GM19328 (cell line): ENCODE measurements around the gene PIP5K1B.

Experiments used
- ATAC-seq: cut with Tn5 transposase; IDR thresholded peaks from one replicate; pipeline ENCODE4 v1.9.1; 2021; ENCODE audit warnings: mild to moderate bottlenecking, moderate library complexity; ENCODE audit not compliant: unreplicated experiment

PIP5K1B gene

DNA sequence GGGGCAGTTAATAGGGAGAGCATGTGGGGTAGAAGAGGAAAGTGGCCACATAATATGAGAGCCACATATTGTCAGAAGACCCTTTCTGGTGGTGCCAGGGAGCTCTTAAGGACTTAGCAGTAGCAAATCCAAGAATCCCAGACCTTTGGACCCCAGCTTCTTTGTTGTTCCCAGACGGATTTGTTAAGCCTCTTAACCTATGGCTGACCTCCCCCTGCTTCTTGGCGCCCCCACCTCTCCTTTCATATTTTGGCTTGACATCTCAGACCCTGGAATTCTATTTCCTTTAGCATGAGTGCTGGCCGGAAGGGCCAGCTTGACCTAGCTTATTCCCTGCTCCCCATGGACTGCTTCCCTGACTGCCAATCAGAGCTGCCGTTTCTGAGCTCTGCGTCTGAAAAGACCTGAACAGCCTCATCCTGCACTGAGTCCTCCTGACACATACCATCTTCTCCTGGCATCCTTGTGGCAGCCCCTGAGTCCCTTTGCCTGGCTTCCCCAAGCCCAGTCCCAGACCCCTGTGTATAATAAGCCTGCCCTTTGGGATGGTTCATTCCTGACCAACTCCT lies 192.6 kb downstream of the PIP5K1B start:
- no peak for ATAC-seq

DNA sequence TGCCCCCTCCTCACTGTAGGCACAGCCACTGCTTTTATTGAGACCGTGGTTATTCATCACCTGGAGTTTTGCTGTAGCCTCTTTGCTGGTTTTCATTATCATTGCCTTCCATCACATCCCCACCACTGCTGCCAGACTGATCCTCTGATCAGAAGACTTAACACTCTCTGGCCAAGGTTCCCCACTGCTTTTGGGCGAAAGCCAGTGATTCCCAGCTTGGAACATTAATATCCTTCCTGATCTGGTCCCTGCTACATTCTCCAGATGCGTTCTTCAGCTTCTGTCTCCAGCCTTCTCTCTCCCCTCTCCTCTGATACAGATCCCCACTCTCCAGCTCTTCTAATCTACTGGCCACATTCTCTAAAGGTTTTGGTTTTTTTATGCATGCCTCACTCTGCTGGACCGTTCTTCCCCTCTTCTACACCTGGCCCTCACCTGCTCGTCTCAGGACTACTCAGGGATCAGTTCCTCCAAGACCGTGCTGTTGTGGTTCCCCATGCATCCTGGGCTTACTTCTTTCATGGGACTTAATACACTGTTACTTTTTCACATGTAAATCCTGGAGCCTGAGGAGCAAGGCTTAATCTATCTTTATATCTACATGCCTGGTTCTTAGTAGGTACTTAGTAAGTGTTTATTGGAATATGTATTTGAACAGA lies 193.9 kb downstream of the PIP5K1B start:
- no peak for ATAC-seq

DNA sequence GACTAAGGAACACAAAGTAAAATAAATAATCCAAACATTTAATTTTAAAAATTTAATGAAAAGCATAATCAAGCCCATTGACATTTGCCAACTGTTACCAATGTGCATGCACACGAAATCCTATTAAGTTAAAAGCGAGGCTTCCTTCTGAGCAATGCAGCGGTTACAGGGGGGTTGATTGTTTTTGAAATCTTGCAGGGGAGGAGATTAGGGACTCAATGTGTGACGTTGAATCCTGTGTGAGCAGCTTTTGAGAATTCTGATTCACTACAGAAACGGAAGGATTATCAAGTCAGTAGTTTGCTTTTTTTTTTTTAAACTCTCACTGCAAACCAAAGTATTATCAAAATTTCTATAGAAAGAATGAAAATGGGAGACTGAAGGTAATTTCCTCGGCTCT lies 199.4 kb downstream of the PIP5K1B start:
- ATAC-seq, result no peak

DNA sequence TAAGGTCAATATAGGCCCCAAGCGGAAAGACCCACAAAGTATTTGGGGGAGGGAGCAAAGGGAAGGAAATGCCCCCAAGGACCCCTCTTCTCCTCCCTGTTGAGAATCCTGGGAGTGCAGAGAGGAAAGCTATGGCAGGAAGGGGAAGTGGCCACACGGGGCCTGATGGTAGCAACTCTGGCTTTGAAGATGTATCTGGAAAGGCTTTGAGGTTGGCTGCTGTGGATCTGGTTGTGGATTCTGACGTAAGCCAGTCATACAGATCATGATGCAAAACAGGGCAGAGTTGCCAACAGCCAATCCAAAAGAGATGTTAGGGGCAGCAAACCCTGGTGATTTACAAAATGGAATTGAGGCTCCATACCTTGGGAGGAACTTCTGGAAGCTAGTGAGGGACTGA lies 200.1 kb downstream of the PIP5K1B start:
- no peak for ATAC-seq

DNA sequence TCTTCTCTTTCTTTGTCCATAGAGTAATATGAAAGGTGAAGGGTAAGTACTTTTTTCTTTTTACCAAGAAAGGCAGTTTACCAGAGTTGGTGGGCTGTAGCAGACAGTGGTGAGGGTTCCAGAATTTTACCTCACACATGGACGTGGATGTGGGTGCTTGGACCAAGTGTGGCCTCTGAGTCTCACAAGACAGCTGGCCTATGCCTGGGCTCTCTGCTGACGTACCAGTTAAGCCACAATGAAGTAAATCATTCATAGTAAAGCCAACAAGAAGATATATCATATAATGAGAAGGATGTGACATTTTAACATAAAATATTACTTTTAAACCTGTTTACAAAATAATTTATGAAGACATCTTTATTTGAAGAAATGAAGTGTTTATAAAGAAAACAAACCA lies 202.9 kb downstream of the PIP5K1B start:
- ATAC-seq, result no peak

DNA sequence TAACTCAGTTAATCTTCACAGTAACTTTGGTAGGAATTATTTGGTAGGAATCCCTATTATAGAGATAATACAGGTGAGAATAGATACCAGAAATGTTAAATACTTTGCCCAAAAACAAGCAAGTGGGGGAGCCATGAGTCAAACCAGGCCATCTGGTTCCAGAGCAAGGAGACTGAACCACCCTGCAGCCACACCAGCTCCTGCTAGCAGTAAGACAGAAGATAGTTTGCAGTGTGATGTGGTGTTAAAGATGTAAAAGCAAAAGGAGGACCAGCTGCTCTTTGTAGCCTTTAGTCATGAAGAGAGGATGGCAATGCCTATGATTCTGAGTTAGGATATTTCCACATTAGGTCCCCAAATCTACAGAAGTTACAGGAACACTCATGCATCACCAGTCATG lies 207.5 kb downstream of the PIP5K1B start:
- ATAC-seq, result no peak

DNA sequence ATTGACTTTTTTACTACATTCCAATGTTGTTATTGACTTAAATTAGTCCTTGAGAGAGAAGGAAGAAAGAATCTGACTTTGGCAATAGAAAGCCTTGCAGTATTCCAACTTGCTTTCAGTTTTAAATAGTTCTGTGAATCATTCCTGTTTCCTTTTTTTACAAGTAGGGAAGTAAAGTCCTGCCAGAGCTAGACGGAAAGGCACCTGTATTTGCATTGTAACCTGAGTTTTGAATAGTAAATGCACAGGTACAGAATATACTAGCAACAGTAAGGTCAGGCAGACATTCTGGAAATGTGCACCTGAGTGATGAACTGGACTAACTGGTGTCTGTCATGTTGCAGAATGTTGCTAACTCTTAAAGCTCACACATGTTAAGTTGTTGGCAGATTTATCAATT lies 208.0 kb downstream of the PIP5K1B start:
- no peak for ATAC-seq

DNA sequence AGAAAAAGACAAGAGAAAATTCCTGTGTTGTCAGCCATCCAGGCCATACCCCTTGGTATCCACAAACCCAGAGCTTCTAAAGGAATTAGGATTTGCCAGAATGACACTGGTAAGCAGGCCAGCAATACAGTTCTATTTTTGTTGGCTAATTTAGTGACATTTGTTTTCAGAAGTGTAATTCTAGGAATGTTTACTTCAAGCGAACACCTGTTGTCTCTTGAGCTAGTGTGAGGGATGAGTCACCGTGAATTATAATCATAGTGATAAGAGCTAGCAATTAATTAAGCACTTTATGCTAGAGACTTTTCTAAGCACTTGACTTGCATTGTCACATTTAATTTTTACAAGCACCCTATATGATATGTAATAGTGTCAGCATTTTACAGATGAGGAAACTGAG lies 209.7 kb downstream of the PIP5K1B start:
- ATAC-seq, result no peak

DNA sequence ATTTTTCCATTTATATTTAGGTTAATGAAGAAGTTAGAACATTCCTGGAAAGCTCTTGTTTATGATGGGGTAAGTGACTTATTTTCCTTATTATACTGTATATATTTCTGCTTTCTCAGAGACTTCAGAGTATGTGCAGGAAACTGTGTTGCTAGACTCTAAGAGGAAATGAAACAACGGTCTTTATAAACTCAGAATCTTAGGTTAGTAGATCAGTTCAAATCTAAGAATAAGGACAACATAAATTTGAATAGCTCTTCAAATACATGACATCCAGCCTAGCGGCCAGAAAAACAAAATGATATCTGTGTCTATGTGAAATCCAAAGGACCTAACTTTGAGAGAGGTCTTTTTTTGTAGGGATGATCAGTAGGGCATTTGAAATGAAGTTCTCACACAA lies 214.6 kb downstream of the PIP5K1B start:
- ATAC-seq, result peak; percentile 42

DNA sequence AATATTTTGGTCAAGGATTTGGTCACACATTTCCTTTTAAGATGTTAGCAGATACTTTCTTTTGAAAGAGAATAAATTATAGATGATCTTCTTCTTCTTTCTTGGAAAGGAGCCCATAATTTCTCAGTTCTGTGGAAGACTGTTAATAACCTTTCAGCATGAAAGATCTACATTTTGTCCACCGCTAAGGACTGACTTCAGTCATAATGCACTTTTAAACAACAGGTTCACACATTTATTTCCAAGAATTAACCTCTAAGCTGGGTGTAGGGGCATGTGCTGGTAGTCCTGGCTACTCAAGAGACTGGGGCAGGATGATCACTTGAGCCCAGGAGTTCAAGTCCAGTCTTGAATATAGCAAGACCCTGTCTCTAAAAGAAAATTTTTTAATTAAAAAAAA lies 215.9 kb downstream of the PIP5K1B start:
- no peak for ATAC-seq

DNA sequence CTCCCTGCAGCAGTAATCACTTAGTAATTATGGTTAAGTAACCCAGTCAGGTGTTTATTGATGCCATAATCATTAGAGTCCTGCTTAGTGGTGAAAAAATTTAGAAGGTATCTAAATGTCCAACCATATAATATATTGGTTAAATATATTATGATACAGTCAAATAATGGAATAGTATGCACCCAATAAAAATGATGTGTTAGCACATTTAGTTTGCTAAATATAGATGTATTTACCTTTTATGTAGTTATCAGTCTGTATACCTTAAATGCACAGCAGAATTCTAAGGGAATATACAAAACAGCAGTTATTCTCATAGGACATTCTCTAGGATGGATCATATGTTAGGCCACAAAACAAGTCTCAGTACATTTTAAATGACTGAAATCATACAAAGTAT lies 218.4 kb downstream of the PIP5K1B start:
- ATAC-seq, result no peak

DNA sequence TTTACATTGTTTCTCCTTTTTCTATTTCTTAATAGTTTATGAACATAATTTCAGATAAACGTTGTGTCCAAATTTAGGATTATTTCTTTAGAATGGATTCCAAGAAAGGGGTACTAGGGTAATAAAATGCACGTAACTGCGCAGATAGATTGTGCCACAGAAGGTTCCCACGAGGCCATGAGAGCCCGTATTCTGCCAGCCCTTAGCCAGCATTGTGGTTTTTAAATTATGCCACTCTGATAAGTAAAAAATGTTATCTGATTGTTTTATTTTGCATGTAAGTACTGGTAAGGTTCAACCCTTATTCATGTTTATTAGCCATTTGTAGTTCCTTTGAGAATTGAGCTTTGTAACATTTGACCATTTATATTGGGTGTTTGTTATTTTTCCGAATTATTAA lies 220.1 kb downstream of the PIP5K1B start:
- no peak for ATAC-seq

DNA sequence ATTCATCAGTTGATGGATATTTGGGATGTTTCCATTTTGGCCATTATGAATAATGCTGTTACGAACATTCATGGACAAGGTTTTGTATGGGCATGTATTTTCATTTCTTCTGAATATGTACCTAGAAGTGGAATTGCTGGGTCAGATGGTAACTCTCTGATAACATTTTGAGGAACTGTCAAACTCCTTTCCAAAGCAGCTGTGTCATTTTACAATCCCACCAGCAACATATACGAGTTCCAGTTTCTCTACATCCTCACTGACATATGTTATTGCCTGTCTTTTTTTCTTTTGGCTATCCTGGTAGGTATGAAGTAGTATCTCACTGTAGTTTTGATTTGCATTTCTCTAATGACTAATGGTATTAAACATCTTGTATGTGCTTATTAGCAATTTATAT lies 222.1 kb downstream of the PIP5K1B start:
- no peak for ATAC-seq

DNA sequence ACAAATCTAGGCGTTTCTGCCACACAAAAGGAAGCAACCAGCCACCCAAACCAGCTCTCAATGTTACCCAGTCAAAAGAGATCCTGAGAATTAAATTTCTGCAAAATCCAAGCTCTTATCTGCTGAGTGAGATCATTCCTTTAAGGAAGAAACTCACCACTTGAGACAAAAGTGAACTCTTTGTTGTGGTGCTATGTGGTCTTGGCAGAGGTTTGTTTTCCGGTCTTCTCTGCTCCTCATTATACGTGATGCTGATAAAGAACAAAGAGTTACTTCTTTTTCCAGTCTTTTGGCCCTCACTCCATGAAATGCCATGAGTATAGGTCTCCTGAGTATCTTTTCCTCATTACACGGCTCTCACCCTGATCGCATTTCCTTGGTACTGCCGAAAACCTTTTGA lies 226.8 kb downstream of the PIP5K1B start:
- ATAC-seq, result no peak

DNA sequence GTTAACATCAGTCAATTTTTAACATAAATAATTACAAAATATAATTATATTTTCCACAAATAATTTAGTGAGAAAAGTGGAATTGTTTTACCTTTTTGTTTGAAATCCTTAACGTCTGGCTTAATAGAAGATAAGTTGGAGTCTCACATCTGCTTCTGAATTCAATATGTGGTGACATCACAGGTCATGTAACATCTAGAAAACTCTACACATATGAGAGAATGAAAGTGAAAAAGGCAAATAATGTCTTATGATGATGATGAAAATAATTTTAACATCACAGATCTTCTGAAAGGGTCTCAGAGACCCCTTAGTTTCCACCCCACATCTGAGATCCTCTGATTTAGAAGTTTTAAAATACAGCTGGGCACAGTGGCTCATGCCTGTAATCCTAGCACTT lies 227.4 kb downstream of the PIP5K1B start:
- no peak for ATAC-seq

DNA sequence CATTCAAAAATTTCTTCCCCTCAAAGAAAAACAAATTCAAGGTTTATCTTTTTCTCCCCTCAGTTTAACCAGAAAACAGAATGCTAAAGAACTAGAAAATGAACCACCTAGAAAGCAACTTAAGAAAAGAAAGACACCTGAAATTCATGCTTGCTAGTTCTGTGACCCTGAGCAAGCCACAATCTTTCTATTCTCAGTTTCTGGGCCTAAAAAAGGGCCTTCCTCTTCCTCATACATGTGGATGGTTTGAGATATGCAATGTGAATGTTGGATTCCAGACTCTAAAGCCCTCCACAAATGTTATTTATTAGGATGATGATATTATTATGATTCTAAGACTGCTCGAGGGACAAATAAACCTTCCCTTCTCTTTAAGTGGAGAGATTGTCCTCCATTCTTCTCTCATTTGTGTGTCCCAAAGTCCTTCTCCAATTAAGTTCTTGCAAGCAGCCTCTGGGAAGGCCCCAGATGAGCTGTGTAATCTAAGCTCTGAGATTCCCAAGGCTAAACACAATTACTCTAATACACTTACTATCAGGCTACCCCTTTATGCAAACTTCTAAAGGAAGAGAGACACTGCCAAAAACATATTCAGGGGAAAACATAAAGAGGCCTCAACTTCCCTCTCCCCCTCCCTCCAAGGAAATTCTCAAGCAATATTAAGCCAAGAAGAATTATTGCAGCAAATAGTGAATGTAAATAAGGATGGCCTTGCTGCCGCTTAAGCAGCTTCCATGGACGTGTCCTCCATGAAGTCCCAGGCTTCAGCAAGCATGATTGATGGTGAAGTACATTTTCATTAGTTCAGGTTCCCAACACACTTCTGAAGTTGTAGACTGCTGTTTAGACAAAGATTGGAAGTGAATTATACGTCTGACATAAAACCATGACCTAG lies 228.6 kb downstream of the PIP5K1B start:
- peak; percentile 95 for ATAC-seq

DNA sequence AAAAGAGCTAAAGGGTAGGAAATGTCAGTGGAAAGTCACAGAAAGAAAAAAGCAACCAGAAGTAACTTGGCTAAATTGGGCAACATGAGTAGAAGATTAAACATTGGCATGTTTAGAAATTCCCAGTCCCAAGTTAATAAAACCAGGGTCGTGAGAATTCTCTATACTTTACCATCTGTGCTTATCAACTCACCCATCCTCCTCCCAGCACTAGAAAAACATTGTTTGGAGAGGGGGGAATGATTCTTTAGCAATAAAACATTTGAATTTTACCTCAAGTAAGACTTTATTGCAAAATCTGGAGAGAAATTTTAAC lies 229.2 kb downstream of the PIP5K1B start:
- no peak for ATAC-seq

DNA sequence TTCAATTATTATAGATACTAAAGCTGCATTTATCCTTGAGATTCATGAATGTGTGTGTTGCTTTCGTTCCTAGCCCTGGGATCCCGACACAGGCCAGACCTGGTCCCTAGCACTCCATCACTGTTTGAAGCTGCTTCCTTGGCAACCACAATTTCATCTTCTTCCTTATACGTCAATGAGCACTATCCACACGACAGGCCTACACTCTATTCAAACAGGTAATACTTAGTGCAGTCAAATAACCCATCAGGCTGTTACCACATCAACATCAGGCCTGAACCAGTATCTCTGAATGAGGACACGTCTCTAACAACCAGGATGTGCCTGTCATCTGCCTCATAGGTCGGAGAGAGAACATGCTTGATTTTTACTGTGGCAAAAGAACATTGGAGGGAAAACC lies 235.5 kb downstream of the PIP5K1B start:
- ATAC-seq, result no peak

DNA sequence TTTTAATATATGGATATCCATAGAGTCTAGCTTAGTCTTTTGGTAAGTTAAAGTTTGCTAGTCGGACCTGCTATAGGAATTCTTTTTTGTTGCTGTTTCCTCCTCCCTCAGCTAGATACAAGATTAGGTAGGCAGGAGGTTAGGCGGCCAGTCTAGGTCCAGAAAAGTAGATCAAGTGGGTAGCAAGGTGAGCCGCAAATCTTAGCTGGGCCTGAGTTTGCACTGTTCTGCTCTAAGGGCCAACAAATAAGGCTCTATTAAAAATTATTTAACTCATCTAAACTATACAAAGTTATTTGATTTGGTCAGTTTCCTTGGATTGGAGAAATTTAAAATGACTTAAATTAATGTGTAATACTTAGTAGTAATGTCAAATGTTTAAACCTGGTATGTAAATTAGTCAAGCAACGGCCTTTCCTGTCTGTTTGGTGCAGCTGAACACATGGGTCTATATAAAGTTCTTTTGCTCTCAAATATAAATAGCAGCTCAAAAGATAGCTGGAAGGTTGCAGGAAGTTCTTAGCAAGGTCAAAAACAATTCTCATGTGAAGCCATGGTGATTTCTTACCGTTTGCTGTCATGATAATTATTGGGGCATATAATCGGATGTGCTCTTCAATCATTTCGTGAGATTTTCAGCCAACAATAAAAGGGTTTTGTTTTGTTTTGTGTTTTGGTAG lies 236.9 kb downstream of the PIP5K1B start:
- ATAC-seq, result no peak

DNA sequence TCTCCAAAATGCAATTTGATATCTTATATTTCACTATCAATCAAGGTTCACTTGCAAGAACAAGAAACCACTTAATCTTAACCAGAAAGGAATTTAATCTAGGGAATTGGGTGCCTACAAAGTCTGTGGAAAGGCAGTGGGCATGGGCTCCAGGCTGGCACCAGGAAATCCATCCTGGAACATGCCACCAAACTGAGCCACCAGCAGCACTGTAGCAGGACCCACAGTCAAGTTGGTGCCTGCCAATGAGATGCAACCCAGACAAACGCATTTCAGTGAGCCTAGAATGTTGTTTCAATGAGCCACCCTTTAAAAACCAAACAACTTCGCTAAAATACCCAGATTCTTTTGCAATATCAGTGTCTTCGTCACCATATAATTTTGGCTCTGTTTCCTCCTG lies 237.8 kb downstream of the PIP5K1B start:
- no peak for ATAC-seq

DNA sequence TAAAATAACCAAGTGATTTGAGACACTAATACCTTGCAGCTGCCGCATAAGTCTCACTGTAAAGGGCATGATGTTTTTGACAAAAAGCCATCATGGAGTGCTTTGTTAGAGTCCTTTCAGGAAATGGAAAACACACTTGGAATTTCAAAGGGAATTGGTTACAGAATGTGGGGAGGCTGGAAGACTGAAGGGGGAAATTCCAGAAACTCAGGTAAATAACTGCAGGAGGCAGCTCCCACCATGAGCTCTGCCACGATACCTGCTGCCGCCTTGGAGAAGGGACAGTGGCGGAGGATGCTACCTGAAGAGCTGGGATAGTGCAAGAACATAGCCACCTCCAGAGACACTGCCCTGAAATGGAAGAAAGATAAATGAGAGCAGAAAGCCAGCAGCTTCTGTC lies 242.0 kb downstream of the PIP5K1B start:
- ATAC-seq, result no peak
